Measurements from ENCODE around the gene VENTX. TPM values are rescaled to one million over a fixed set of nuclear protein-coding genes. Genes with fewer than 3 reads are reported as not detected.

Gene VENTX
- total RNA-seq, 1 donor from 2014 or later, result not detected

- H3K4me3 ChIP-seq (ENCODE audit: low read depth, low read length), result no peak overlapping the region
- no peak for DNase-seq (ENCODE audit: low read depth)
- TF ChIP-seq CTCF (conservative IDR thresholded peaks at IDR 0.05; ENCODE audit: low read depth, low read length), result no peak
These were observed 11.6 kb downstream of the VENTX start for GRCh38 chr10:133249094-133249780.

GRCh38 chr10:133249975-133250754 lies 12.5 kb downstream of the VENTX start:
- H3K4me3 ChIP-seq (ENCODE audit: low read depth, low read length), result no peak overlapping the region
- no peak for TF ChIP-seq CTCF (conservative IDR thresholded peaks at IDR 0.05; ENCODE audit: low read depth, low read length)
- no peak for DNase-seq (ENCODE audit: low read depth)

- no peak for DNase-seq (ENCODE audit: low read depth)
- TF ChIP-seq CTCF (conservative IDR thresholded peaks at IDR 0.05; ENCODE audit: low read depth, low read length), result no peak
- no peak overlapping the region for H3K4me3 ChIP-seq (ENCODE audit: low read depth, low read length)
These were observed 13.9 kb downstream of the VENTX start for GRCh38 chr10:133251388-133252222.

- DNase-seq (ENCODE audit: low read depth), result no peak
- no peak for TF ChIP-seq CTCF (conservative IDR thresholded peaks at IDR 0.05; ENCODE audit: low read depth, low read length)
- H3K4me3 ChIP-seq (ENCODE audit: low read depth, low read length), result no peak overlapping the region
These were observed 14.5 kb downstream of the VENTX start for GRCh38 chr10:133252223-133252552.

- no peak for TF ChIP-seq CTCF (conservative IDR thresholded peaks at IDR 0.05; ENCODE audit: low read depth, low read length)
- no peak overlapping the region for H3K4me3 ChIP-seq (ENCODE audit: low read depth, low read length)
- no peak for DNase-seq (ENCODE audit: low read depth)
These were observed 15.8 kb downstream of the VENTX start for GRCh38 chr10:133253361-133253955.

- no peak for DNase-seq (ENCODE audit: low read depth)
- H3K4me3 ChIP-seq (ENCODE audit: low read depth, low read length), result no peak overlapping the region
- TF ChIP-seq CTCF (conservative IDR thresholded peaks at IDR 0.05; ENCODE audit: low read depth, low read length), result no peak
These were observed 16.9 kb downstream of the VENTX start for GRCh38 chr10:133254421-133255120.
